ENCODE results near the gene ATP6V1B1.

ATP6V1B1 gene

GRCh38 chr2:70930371-70931329 lies 5.0 kb upstream of the ATP6V1B1 start:
- DNase-seq, result no peak

- DNase-seq, result no peak
These were observed 4.2 kb upstream of the ATP6V1B1 start for GRCh38 chr2:70931376-70932000.

GRCh38 chr2:70932631-70933230 lies 3.0 kb upstream of the ATP6V1B1 start:
- DNase-seq, result no peak

DNA sequence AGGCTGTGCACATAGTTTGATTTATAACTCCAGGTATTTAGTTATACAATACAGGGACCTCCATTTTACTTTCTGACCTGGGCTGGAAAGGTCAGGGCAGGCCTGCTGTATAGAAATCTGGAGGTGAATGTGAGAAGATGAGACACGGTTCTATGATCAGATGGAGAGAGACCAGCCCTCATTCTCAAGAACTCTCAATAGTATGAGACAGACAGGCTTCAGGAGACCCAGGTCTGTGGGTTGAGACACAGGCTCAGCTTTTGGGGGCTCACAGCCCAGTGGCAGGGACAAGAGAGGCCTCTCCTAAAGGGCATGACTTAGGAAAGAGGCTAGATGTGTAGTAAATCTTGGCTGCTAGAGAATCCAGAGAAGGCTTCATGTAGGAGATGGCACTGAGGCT lies 719 bp upstream of the ATP6V1B1 start:
- no peak for DNase-seq

GRCh38 chr2:70936165-70936978 lies 672 bp downstream of the ATP6V1B1 start:
- DNase-seq, result no peak

DNA sequence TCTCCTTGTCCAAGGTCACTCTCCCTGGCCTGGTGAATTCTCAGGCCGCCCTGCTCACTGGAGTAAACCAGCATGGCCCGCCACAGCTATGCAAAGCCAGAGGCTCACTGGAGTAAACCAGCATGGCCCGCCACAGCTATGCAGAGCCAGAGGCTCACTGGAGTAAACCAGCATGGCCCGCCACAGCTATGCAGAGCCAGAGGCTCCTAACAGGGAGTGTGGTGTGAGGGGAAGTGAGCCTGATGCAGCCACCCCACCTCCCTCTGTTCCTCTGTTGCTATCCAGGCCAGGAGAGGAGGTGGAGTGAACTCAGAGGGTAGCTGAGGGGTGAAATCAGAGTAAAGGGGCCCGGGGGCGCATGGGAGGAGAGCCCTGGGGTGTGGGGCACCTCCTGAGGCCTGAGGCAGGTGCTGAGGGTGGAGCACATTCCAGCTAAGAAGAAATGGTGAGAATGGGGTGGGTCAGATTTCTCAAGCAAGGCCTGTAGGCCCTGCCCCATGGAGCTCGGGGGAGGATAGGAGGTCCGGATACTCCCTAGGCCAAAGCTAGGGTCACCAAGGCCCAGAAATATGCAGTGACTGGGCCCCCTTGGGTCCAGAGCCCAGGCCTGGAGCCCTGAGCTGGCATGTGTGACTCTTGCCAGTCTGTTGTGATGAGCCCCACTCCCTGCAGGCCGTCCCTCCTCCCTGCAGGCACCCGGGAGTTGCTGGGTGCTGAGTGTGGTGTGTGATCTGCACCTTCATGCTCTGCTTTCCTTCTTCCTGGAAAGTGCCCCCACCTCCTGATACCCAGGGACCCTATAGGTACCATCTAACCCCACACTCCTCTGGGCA lies 1.5 kb downstream of the ATP6V1B1 start:
- no peak for DNase-seq

GRCh38 chr2:70937866-70938585 lies 2.3 kb downstream of the ATP6V1B1 start:
- DNase-seq, result no peak

GRCh38 chr2:70938586-70938950 lies 2.9 kb downstream of the ATP6V1B1 start:
- DNase-seq, result no peak

- no peak for DNase-seq
These were observed 3.5 kb downstream of the ATP6V1B1 start for GRCh38 chr2:70939001-70939838.

- no peak for DNase-seq
These were observed 4.3 kb downstream of the ATP6V1B1 start for GRCh38 chr2:70939839-70940580.

DNA sequence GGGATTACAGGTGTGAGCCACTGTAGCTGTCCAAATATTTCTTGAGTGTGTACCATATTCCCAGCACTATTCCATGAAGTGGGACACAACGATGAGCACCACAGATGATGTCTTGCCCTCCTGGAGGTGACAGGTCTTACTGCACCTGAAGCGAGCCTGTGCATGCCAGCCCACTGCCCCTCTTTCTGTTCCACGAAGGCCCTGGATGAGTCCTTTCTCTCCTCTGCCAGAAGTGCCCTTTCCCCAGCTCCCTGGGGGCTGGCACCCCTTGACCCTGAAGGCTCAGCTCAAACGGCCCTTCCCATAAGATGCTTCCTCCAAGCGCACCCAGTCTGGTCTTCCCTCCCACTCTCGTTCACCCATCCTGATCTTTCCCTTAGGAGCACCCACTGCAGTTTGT lies 5.5 kb downstream of the ATP6V1B1 start:
- no peak for DNase-seq

- no peak for DNase-seq
These were observed 6.0 kb downstream of the ATP6V1B1 start for GRCh38 chr2:70941701-70942100.

GRCh38 chr2:70942396-70943204 lies 6.9 kb downstream of the ATP6V1B1 start:
- no peak for DNase-seq

DNA sequence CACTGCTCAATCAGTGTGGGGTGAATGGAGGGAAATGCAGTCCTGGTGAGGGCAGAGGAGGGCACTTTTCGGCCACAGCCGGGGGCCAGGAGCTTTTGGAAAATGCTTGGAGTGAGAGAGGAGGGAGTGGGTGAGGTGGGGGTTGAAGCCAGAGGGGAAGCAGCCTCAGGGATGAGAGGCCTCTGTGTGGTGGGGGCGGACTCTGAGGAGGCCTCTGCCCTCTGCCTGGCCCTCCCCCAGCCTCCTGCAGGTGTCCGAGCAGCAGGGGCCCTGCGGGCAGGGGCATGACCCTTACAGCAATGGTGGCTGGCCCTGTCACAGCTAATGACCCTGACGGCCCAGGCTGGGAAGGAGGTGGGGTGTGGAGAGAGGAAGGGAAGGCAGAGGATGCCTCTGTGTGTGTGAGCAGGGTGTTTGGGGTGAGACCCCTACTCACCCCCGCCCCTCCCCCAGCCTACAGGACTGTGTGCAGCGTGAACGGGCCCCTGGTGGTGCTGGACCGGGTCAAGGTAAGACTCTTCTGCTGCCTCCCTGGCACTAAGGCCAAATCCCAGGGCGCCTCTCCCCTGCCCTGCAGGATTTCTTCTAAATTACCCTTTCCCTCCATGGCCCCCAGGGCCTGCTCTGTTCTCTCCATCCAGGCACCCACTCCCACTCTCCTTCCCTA lies 7.6 kb downstream of the ATP6V1B1 start:
- no peak for DNase-seq

DNA sequence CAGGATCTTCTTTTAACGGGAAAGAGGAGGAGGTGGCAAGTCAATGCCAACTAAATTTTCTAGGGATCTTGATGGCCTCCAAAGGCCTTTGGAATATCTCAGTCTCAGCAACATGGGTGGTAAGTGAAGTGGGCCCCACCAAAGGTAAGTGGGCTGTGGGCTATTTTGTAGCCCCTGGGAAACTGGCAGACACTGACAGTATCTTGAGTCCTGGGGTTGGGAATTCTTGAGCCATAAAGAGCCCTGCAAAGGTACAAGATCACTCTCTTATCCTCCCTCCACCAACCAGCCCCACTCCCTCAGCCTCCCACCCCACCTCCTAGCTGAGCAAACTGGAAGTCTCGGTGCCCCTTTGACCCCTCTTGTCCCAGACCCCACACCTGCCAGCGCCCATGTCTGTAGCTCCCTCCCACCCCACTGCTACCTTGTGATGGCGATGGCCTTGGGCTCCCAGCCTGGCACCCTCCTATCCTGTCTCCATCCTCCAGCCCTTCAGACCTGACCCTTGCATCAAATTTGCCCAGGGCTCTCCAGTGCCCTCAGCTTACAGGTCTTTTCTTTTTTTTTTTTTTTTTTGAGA lies 8.5 kb downstream of the ATP6V1B1 start:
- no peak for DNase-seq

DNA sequence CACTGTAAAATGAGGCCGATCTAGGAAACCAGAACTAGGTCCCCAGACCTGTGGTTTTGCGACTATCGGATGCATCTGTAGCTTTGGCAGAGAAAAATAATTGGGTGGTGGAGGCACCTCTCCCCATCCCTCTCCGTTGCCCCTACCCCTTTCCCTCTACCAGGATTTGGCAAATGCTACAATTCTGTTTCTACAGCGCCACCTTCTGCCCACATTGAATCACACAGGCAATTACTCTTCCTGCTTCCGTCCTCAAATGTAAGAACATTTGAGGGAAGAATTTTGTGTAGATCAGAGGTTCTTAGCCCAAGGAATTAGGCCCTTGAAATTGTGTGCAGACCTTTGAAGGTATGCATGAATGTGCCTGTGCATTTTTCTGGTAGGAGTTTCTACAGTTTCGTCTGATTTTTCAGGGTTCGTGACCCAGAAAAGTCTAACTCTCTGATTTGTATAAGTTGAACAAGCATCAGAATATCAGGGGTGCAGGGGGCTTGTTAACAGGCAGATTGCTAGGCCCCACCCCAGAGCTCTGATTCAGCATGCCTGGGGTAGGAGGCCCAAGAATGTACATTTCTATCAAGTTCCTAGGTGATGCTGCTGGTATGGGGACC lies 11.2 kb downstream of the ATP6V1B1 start:
- DNase-seq, result peak; percentile 23

- DNase-seq, result no peak
These were observed 12.0 kb downstream of the ATP6V1B1 start for GRCh38 chr2:70947556-70948184.
